ENCODE data around the gene WWOX.

Gene WWOX

DNA sequence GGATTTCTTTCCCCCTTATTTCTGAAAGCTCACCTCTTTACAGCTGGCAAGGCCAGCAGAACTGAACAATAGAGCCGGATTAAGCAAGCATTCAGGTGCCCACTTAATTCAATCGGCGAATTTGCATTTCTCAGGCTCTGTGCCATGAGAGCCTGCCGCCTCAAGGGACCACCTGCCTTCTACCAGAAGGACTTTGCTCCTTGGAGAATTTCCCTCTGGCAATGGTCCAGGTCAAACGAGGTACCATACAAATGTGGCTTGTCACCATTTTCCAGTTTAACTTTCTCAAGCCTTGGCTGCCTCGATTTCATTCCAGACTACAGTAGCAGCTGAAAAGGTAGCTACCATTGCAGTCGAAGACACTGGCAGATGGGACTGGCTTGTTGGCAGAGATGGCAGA lies 967.1 kb downstream of the WWOX start:
- no peak for TF ChIP-seq CTCF (IDR thresholded peaks at IDR 0.05; ENCODE audit: insufficient read depth, missing control alignments)
- DNase-seq (ENCODE audit: insufficient read length, low spot score) = no peak
- FAIRE-seq = no peak

DNA sequence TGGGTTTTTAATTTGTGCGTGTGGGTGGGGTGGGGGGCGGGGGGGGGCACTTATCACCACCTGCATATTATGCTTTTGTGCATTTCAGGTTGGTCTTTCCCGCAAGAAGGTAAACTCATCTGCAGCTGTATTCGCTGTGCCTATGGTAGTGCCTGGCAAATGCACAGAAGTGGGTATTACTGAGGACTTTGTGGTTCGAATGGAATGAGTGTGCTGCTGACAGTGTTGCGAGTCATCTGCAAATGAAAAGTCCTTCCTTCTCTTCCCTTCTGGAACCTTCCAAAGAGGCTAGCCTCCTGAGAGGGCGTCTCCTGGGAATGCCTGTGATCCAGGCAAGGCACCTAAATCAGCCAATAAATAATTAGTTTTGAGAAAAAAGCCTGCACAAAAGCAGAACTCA lies 968.1 kb downstream of the WWOX start:
- FAIRE-seq (no peak), DNase-seq (ENCODE audit: insufficient read length, low spot score) (no peak)

GRCh38 chr16:79069121-79069520 lies 969.7 kb downstream of the WWOX start:
- DNase-seq (ENCODE audit: insufficient read length, low spot score) = no peak
- FAIRE-seq = no peak
- no peak for TF ChIP-seq CTCF (IDR thresholded peaks at IDR 0.05; ENCODE audit: insufficient read depth, missing control alignments)

More for the DNA sequence above, 968.1 kb downstream of the WWOX start:
- no peak for TF ChIP-seq CTCF (IDR thresholded peaks at IDR 0.05; ENCODE audit: insufficient read depth, missing control alignments)

GRCh38 chr16:79069633-79070032 lies 970.2 kb downstream of the WWOX start:
- no peak for DNase-seq (ENCODE audit: insufficient read length, low spot score)
- TF ChIP-seq CTCF (IDR thresholded peaks at IDR 0.05; ENCODE audit: insufficient read depth, missing control alignments) = no peak
- FAIRE-seq = no peak

- no peak for TF ChIP-seq CTCF (IDR thresholded peaks at IDR 0.05; ENCODE audit: insufficient read depth, missing control alignments)
- no peak for FAIRE-seq
- DNase-seq (ENCODE audit: insufficient read length, low spot score) = no peak
These were observed 972.0 kb downstream of the WWOX start for GRCh38 chr16:79071424-79071823.

GRCh38 chr16:79072517-79072916 lies 973.1 kb downstream of the WWOX start:
- FAIRE-seq = no peak
- no peak for TF ChIP-seq CTCF (IDR thresholded peaks at IDR 0.05; ENCODE audit: insufficient read depth, missing control alignments)
- DNase-seq (ENCODE audit: insufficient read length, low spot score) = no peak

DNA sequence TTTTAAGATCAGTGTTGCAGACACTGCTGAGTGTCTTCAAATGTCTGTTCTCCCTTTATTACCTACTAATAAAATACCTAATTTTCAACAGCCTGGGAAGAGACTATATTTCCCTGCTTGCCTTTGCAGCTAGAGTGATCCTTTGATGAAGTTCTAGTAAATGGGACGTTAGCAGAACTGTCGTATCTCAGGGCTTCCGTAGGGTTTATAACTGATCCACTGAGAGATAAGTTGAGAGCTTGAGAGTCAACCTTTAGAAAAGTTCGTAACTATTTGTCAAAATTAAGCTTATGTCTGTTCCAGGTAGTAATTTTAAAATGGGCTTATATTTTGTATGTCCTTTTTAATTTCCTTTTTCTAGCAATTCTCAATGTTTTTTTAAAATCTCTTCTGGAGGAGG lies 974.1 kb downstream of the WWOX start:
- no peak for TF ChIP-seq CTCF (IDR thresholded peaks at IDR 0.05; ENCODE audit: insufficient read depth, missing control alignments)
- no peak for FAIRE-seq

More for the DNA sequence above, 974.1 kb downstream of the WWOX start:
- DNase-seq (ENCODE audit: insufficient read length, low spot score) = no peak
